Medulla oblongata (tissue), 1 donor: ENCODE measurements around the gene EML1.

ENCODE experiments used
- DNase-seq: peaks from one replicate; pipeline ENCODE4 v3.0.0-alpha.2; 2015; ENCODE audit errors: extremely low spot score

Gene EML1

DNA sequence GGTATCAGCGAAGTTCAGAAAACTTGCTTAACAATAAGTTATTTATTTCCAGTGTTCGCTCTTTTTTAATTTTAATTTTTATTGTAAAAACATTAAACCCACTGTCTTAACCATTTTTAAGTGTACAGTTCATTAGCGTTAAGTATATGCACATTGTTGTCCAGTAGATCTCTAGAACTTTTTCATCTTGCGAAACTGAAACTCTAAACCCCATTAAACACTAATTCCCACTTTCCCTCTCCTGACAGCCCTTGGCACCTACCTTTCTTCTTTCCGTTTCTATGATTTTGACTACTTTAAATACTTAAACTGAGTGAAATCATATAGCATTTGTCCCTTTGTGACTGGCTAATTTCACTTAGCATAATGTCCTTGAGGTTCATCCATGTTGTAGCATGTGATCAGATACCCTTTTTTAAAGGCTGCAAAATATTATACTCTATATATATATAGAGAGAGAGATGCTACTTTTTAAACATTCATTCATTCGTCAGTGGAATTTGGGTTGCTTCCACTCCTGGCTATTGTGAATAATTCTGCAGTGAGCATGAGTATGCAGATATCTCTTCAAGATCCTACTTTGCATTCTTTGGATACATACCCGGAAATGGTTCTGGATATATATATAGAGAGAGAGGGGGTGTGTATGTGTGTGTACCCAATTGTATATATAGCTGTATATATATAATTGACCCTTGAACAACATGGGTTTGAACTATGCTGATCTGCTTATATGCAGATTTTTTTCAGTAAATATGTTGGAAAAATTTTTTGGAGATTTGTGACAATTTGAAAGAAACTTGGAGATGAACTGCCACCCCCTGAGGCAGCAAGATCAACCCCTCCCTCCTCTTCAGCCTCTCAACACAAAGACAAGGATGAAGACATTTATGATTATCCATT is 197.3 kb downstream of the EML1 start:
- no peak for DNase-seq

DNA sequence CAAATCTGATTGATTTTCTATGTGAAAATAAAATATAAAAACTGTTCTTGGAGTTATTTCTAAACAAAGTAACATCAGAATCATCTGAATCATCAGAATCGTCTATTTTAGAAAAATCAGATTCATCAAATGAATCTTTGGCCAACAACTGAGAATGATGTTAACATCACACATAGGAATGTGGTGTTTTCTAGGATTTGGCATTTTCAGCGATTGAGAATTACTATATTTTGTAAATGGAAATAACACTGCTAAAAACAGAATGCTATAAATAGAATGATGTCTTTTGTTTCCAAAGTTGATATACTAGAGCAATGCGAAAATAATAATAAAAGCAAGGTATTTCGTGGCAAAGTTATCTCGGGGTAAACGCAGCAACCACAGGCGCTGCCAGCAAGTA is 198.1 kb downstream of the EML1 start:
- no peak for DNase-seq
